A673 (cell line): ENCODE results near the gene TAS2R40.

ENCODE experiments used
- CTCF ChIP-seq: fragments of 300-800, 200-600 bp; sonication (generic); conservative IDR thresholded peaks from 2 replicates; pipeline ENCODE4 v1.5.1; 2017; ENCODE audit warnings: low read depth, mild to moderate bottlenecking, antibody characterized with exemption, low read length, moderate library complexity, mixed read lengths
- EZH2 ChIP-seq: fragments of 200-600 bp; sonication (generic); IDR thresholded peaks from 2 replicates; pipeline ENCODE4 v1.6.1; 2017; ENCODE audit warnings: borderline replicate concordance, low read depth, mild to moderate bottlenecking, mixed read lengths, antibody characterized with exemption, low read length; ENCODE audit not compliant: poor library complexity, severe bottlenecking

GRCh38 chr7:143238289-143238980, 16.6 kb downstream of the TAS2R40 start:
- TF ChIP-seq CTCF (no peak), EZH2 (no peak)
